ENCODE data around the gene OR13J1.

DNA sequence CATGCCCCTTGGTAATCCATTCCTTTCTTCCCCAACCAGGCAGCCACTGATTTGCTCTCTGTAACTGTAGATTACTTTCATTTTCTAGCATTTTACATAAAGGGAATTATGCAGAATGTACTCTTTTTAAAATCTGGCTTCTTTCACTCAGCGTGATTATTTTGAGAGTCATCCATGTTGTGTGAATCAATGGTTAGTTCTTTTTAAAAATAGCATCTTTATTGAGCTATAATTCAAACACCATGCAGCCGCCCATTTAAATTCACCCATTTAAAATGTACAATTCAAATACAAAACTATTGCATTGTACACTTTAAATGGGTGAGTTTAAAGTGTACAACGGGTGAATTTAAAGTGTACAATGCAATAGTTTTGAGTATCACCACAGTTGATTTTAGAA is 2.3 kb upstream of the OR13J1 start:
- TF ChIP-seq, protein P1, sequence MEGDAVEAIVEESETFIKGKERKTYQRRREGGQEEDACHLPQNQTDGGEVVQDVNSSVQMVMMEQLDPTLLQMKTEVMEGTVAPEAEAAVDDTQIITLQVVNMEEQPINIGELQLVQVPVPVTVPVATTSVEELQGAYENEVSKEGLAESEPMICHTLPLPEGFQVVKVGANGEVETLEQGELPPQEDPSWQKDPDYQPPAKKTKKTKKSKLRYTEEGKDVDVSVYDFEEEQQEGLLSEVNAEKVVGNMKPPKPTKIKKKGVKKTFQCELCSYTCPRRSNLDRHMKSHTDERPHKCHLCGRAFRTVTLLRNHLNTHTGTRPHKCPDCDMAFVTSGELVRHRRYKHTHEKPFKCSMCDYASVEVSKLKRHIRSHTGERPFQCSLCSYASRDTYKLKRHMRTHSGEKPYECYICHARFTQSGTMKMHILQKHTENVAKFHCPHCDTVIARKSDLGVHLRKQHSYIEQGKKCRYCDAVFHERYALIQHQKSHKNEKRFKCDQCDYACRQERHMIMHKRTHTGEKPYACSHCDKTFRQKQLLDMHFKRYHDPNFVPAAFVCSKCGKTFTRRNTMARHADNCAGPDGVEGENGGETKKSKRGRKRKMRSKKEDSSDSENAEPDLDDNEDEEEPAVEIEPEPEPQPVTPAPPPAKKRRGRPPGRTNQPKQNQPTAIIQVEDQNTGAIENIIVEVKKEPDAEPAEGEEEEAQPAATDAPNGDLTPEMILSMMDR (IDR thresholded peaks at IDR 0.05), result no peak
- TF ChIP-seq, protein P2, sequence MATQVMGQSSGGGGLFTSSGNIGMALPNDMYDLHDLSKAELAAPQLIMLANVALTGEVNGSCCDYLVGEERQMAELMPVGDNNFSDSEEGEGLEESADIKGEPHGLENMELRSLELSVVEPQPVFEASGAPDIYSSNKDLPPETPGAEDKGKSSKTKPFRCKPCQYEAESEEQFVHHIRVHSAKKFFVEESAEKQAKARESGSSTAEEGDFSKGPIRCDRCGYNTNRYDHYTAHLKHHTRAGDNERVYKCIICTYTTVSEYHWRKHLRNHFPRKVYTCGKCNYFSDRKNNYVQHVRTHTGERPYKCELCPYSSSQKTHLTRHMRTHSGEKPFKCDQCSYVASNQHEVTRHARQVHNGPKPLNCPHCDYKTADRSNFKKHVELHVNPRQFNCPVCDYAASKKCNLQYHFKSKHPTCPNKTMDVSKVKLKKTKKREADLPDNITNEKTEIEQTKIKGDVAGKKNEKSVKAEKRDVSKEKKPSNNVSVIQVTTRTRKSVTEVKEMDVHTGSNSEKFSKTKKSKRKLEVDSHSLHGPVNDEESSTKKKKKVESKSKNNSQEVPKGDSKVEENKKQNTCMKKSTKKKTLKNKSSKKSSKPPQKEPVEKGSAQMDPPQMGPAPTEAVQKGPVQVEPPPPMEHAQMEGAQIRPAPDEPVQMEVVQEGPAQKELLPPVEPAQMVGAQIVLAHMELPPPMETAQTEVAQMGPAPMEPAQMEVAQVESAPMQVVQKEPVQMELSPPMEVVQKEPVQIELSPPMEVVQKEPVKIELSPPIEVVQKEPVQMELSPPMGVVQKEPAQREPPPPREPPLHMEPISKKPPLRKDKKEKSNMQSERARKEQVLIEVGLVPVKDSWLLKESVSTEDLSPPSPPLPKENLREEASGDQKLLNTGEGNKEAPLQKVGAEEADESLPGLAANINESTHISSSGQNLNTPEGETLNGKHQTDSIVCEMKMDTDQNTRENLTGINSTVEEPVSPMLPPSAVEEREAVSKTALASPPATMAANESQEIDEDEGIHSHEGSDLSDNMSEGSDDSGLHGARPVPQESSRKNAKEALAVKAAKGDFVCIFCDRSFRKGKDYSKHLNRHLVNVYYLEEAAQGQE (IDR thresholded peaks at IDR 0.05; ENCODE audit: insufficient read depth in 1 of 2, low read depth in 2 of 2, low read length in 1 of 2), result no peak
- TF ChIP-seq POLR2AphosphoS5 (IDR thresholded peaks at IDR 0.05; ENCODE audit: low read depth, low read length), result no peak

All from Panc1 (cell line).